Measurements from ENCODE around the gene LCK. TPM values are rescaled to one million over a fixed set of nuclear protein-coding genes. Genes with fewer than 3 reads are reported as not detected.

LCK gene
- total and polyA plus RNA-seq, 2 donors (not counting 1 experiment from before 2014, with no cell fraction given): not detected

DNA sequence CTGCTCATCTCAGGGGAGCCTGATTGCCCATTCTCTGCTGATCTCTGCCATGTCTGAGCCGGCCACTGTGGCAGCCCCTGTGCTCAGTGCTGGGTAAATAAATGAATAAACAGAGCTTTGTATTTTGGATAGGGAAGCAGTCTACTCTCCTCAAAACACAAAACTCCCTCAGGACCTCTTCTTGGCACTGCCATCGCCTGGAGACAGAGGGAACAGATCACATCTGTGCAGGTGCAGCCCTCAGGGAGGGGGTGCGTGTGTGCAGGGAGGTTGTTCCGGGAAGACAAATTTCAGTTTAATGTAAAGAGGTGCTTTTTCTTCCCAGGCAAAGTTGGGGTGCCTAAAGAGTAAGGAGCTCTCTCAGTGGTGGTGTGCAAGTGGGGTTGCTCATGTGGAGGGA, 11.7 kb upstream of the LCK start:
- no peak for DNase-seq (ENCODE audit: low read depth in 2 of 2)
- Histone ChIP-seq H2AFZ (ENCODE audit: low read length) (no peak overlapping the region), H3K9ac (ENCODE audit: insufficient read depth, low read length) (no peak overlapping the region), H3K9me3 (ENCODE audit: control insufficient read depth, insufficient read depth, low read depth, low read length) (no peaks in the 10 kb centered on the region), H3K27me3 (ENCODE audit: control insufficient read depth, insufficient read depth, low read length) (no peaks in the 10 kb centered on the region), H3K27ac (ENCODE audit: insufficient read depth, low read length) (no peak overlapping the region), H3K79me2 (ENCODE audit: control insufficient read depth, insufficient read depth, low read length) (no peaks in the 10 kb centered on the region), H4K20me1 (ENCODE audit: control insufficient read depth, extremely low read depth, insufficient read depth, low read length) (no peaks in the 10 kb centered on the region), H3K4me1 (ENCODE audit: control insufficient read depth, extremely low read depth, insufficient read depth, low read length) (peaks cover 11% of the 10 kb centered on the region), H3K4me2 (ENCODE audit: extremely low read depth, insufficient read depth, low read length) (peak overlapping the region; percentile 8), H3K36me3 (ENCODE audit: control insufficient read depth, insufficient read depth, low read length) (peaks cover 9% of the 10 kb centered on the region), H3K4me3 (replicated peaks in 1 of 4; ENCODE audit: control extremely low read depth in 1 of 4, insufficient read depth in 1 of 4, low read depth in 3 of 4, low read length in 4 of 4) (no peak overlapping the region)
- no peak for TF ChIP-seq EZH2 (IDR thresholded peaks at IDR 0.05; ENCODE audit: low read length, missing control alignments)
- TF ChIP-seq, protein P1, sequence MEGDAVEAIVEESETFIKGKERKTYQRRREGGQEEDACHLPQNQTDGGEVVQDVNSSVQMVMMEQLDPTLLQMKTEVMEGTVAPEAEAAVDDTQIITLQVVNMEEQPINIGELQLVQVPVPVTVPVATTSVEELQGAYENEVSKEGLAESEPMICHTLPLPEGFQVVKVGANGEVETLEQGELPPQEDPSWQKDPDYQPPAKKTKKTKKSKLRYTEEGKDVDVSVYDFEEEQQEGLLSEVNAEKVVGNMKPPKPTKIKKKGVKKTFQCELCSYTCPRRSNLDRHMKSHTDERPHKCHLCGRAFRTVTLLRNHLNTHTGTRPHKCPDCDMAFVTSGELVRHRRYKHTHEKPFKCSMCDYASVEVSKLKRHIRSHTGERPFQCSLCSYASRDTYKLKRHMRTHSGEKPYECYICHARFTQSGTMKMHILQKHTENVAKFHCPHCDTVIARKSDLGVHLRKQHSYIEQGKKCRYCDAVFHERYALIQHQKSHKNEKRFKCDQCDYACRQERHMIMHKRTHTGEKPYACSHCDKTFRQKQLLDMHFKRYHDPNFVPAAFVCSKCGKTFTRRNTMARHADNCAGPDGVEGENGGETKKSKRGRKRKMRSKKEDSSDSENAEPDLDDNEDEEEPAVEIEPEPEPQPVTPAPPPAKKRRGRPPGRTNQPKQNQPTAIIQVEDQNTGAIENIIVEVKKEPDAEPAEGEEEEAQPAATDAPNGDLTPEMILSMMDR (conservative IDR thresholded peaks at IDR 0.05 in 1 of 2, IDR thresholded peaks at IDR 0.05 in 1 of 2; ENCODE audit: low read depth in 1 of 2, low read length in 2 of 2): no peak

DNA sequence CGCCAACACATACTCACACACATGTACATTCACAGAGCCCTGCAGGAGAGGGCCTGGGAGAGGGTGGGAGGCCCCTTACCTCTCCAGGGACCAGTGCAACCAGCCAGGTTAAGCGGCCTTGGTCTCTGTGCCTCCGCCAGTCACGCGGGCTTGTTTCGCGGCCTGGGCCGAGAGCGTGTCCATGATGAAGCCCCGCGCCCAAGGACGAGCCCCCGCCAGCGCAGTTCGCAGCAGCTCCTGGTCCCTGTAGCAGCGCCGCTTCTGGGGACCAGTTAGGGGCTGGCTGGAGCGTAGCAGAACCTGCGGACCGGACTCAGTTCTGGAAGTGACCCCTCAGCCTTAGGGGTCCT, 11.3 kb upstream of the LCK start:
- Histone ChIP-seq H4K20me1 (ENCODE audit: control insufficient read depth, extremely low read depth, insufficient read depth, low read length) (no peaks in the 10 kb centered on the region), H3K36me3 (ENCODE audit: control insufficient read depth, insufficient read depth, low read length) (peaks cover 8% of the 10 kb centered on the region), H3K4me3 (replicated peaks in 1 of 4; ENCODE audit: control extremely low read depth in 1 of 4, insufficient read depth in 1 of 4, low read depth in 3 of 4, low read length in 4 of 4) (peak overlapping the region in 3 of 4 experiments; percentile 64 to 81 (median 80)), H2AFZ (ENCODE audit: low read length) (no peak overlapping the region), H3K4me2 (ENCODE audit: extremely low read depth, insufficient read depth, low read length) (peak overlapping the region; percentile 29), H3K79me2 (ENCODE audit: control insufficient read depth, insufficient read depth, low read length) (no peaks in the 10 kb centered on the region), H3K9ac (ENCODE audit: insufficient read depth, low read length) (peak overlapping the region; percentile 78), H3K4me1 (ENCODE audit: control insufficient read depth, extremely low read depth, insufficient read depth, low read length) (peaks cover 11% of the 10 kb centered on the region), H3K27me3 (ENCODE audit: control insufficient read depth, insufficient read depth, low read length) (no peaks in the 10 kb centered on the region), H3K9me3 (ENCODE audit: control insufficient read depth, insufficient read depth, low read depth, low read length) (no peaks in the 10 kb centered on the region), H3K27ac (ENCODE audit: insufficient read depth, low read length) (peak overlapping the region; percentile 86)
- DNase-seq (ENCODE audit: low read depth in 2 of 2): no peak
- no peak for TF ChIP-seq EZH2 (IDR thresholded peaks at IDR 0.05; ENCODE audit: low read length, missing control alignments)
- TF ChIP-seq, protein P1 (conservative IDR thresholded peaks at IDR 0.05 in 1 of 2, IDR thresholded peaks at IDR 0.05 in 1 of 2; ENCODE audit: low read depth in 1 of 2, low read length in 2 of 2): no peak

DNA sequence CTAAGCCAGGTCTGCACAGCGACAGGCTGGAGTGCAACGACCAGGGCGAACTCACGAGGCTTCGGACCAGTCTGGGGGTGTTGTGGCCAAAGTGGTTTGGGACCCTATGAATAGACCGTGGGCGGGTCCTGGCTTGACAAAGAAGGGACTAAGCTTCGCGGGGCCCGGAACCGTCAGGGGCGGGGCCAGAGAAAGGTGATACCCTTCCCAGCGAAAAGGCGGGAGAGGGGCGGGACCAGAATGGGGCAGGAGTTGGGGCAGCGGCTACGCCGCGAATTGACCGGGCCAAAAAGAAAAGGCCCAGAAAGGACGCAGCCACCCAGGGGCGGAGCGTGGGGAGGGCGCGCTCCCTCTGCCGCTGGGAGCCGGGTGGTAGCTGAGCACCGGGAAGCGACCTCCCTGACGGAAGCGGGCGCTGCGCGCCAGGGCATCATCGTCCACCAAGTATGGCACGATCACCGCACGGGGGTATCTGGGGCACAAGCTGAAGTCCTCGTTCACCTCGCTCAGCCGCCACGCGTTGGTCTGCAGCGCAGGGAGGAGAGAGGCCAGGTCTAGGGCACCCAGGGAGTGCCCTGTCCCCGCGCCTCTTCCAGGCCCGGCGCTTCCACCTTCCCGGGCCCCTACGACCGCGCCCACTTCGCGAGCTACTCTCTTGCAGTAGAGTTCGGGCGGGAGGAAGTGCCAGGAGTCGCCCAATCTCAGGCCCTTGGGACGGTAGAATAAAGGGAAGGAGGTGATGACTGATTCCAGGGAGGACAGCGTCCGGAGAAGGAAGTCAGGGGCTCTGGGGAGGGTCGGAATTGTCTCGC, 10.7 kb upstream of the LCK start:
- Histone ChIP-seq H3K9ac (ENCODE audit: insufficient read depth, low read length) (peak overlapping the region; percentile 78), H4K20me1 (ENCODE audit: control insufficient read depth, extremely low read depth, insufficient read depth, low read length) (no peaks in the 10 kb centered on the region), H3K4me2 (ENCODE audit: extremely low read depth, insufficient read depth, low read length) (peak overlapping the region; percentile 94), H3K27ac (ENCODE audit: insufficient read depth, low read length) (peak overlapping the region; percentile 86), H3K9me3 (ENCODE audit: control insufficient read depth, insufficient read depth, low read depth, low read length) (no peaks in the 10 kb centered on the region), H3K27me3 (ENCODE audit: control insufficient read depth, insufficient read depth, low read length) (no peaks in the 10 kb centered on the region), H3K4me1 (ENCODE audit: control insufficient read depth, extremely low read depth, insufficient read depth, low read length) (peaks cover 10% of the 10 kb centered on the region), H2AFZ (ENCODE audit: low read length) (peak overlapping the region; percentile 67), H3K36me3 (ENCODE audit: control insufficient read depth, insufficient read depth, low read length) (peaks cover 5% of the 10 kb centered on the region), H3K79me2 (ENCODE audit: control insufficient read depth, insufficient read depth, low read length) (no peaks in the 10 kb centered on the region), H3K4me3 (replicated peaks in 1 of 4; ENCODE audit: control extremely low read depth in 1 of 4, insufficient read depth in 1 of 4, low read depth in 3 of 4, low read length in 4 of 4) (peak overlapping the region; percentile 64 to 81 (median 77))
- DNase-seq (ENCODE audit: low read depth in 2 of 2): peak; percentile 48 to 58
- TF ChIP-seq, protein P1 (conservative IDR thresholded peaks at IDR 0.05 in 1 of 2, IDR thresholded peaks at IDR 0.05 in 1 of 2; ENCODE audit: low read depth in 1 of 2, low read length in 2 of 2): peak; percentile 3 to 27
- no peak for TF ChIP-seq EZH2 (IDR thresholded peaks at IDR 0.05; ENCODE audit: low read length, missing control alignments)

Data from fibroblast of lung (primary cell).